HL-60 (cell line): Measurements from ENCODE around the gene TFB1M.
"Not testable (repeated sequence)": the region's sequence is repeated elsewhere in the genome, so short reads cannot be mapped to it uniquely, and the experiment has no call there.

Source experiments
- DNase-seq, 2 experiments: peaks; one replicate each; pipeline ENCODE4 v3.0.0-alpha.2; 2010 to 2020; ENCODE audit warnings: low read depth in 1 of 2, low spot score in 1 of 2
- H3K27ac ChIP-seq: fragments of 250-450 bp; sonication (Bioruptor Pico); replicated peaks from 2 replicates; pipeline ENCODE4 v1.5.1; 2020; ENCODE audit warnings: mild to moderate bottlenecking, moderate library complexity
- H3K27me3 ChIP-seq: fragments of 250-450 bp; sonication (Bioruptor Pico); 2 replicates; pipeline ENCODE4 v1.5.1; 2021; ENCODE audit warnings: mild to moderate bottlenecking, moderate library complexity; ENCODE audit not compliant: insufficient read depth, poor library complexity, severe bottlenecking
- H3K4me3 ChIP-seq: replicated peaks from 2 replicates; pipeline ENCODE4 v1.5.1; 2011; ENCODE audit warnings: mild to moderate bottlenecking, control low read depth, low read length; ENCODE audit not compliant: insufficient read depth
- CTCF ChIP-seq: IDR thresholded peaks from one replicate; pipeline ENCODE4 v1.5.1; 2011; ENCODE audit warnings: low read length, control low read depth, inconsistent platforms; ENCODE audit not compliant: insufficient read depth
- GABPA ChIP-seq: IDR thresholded peaks from 2 replicates; pipeline ENCODE4 v1.6.1; 2012; ENCODE audit warnings: low read depth
- POLR2AphosphoS5 ChIP-seq: IDR thresholded peaks from 2 replicates; pipeline ENCODE4 v1.6.1; 2012; ENCODE audit warnings: low read depth
- SPI1 ChIP-seq: IDR thresholded peaks from 2 replicates; pipeline ENCODE4 v1.6.1; 2012; ENCODE audit warnings: low read depth, mild to moderate bottlenecking, borderline replicate concordance
- TF ChIP-seq, protein P1 (sequence below): IDR thresholded peaks from 2 replicates; pipeline ENCODE4 v1.6.1; 2012; ENCODE audit warnings: low read depth; ENCODE audit not compliant: insufficient replicate concordance

The TFB1M gene

GRCh38 chr6:155335265-155335664, 21.0 kb upstream of the TFB1M start:
- Histone ChIP-seq H3K4me3 (no peak overlapping the region), H3K27ac (no peak overlapping the region), H3K27me3 (no peaks in the 10 kb centered on the region)
- TF ChIP-seq CTCF (no peak), SPI1 (no peak), GABPA (no peak), POLR2AphosphoS5 (no peak)
- TF ChIP-seq, protein P1, sequence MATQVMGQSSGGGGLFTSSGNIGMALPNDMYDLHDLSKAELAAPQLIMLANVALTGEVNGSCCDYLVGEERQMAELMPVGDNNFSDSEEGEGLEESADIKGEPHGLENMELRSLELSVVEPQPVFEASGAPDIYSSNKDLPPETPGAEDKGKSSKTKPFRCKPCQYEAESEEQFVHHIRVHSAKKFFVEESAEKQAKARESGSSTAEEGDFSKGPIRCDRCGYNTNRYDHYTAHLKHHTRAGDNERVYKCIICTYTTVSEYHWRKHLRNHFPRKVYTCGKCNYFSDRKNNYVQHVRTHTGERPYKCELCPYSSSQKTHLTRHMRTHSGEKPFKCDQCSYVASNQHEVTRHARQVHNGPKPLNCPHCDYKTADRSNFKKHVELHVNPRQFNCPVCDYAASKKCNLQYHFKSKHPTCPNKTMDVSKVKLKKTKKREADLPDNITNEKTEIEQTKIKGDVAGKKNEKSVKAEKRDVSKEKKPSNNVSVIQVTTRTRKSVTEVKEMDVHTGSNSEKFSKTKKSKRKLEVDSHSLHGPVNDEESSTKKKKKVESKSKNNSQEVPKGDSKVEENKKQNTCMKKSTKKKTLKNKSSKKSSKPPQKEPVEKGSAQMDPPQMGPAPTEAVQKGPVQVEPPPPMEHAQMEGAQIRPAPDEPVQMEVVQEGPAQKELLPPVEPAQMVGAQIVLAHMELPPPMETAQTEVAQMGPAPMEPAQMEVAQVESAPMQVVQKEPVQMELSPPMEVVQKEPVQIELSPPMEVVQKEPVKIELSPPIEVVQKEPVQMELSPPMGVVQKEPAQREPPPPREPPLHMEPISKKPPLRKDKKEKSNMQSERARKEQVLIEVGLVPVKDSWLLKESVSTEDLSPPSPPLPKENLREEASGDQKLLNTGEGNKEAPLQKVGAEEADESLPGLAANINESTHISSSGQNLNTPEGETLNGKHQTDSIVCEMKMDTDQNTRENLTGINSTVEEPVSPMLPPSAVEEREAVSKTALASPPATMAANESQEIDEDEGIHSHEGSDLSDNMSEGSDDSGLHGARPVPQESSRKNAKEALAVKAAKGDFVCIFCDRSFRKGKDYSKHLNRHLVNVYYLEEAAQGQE, result no peak
- no peak for DNase-seq

DNA sequence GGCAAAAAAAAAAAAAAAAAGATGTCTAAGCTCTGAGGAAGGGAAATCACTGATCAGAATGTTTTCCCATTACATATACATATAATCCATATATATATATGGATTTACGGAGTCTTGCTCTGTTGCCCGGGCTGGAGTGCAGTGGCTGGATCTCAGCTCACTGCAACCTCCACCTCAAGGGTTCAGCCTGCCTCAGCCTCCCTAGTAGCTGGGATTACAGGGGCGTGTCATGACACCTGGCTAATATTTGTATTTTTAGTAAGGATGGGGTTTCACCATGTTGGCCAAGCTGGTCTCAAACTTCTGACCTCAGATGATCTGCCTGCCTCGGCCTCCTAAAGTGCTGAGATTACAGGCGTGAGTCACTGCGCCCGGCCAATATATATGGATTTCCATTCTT, 19.8 kb upstream of the TFB1M start:
- H3K27ac ChIP-seq, DNase-seq, H3K27me3 ChIP-seq, H3K4me3 ChIP-seq: not testable (repeated sequence)

GRCh38 chr6:155333414-155333813, 19.1 kb upstream of the TFB1M start:
- no peak for DNase-seq
- Histone ChIP-seq H3K27me3 (no peaks in the 10 kb centered on the region), H3K4me3 (no peak overlapping the region), H3K27ac (no peak overlapping the region)
- no peak for TF ChIP-seq CTCF
- no peak for TF ChIP-seq SPI1
- TF ChIP-seq, protein P1, result no peak
- no peak for TF ChIP-seq GABPA
- TF ChIP-seq POLR2AphosphoS5, result no peak

DNA sequence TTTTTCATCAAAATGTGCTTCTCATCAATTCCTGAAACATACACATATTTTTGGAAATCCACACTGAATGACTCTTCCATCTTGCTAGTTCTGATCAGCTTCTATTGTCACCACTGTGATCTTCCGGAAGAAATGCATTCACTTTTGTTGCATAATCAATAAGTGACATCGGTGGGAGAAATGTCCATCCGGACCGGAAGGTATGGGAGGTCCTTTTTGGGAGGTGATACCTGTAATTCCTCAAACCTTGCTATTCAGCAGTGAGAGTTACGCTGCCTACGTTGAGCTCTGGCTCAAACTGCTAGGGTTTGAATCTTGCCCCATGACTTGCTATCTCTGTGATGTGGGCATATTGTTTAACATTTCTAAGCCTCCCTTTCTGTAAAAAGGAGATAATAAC, 16.6 kb upstream of the TFB1M start:
- Histone ChIP-seq H3K27ac (no peak overlapping the region), H3K27me3 (no peaks in the 10 kb centered on the region), H3K4me3 (no peak overlapping the region)
- TF ChIP-seq GABPA, result no peak
- no peak for DNase-seq

GRCh38 chr6:155330133-155330734, 15.9 kb upstream of the TFB1M start:
- DNase-seq, result no peak

More at GRCh38 chr6:155330133-155330734, 15.9 kb upstream of the TFB1M start:
- no peaks in the 10 kb centered on the region for H3K27me3 ChIP-seq
- no peak overlapping the region for H3K4me3 ChIP-seq
- no peak for TF ChIP-seq CTCF
- no peak overlapping the region for H3K27ac ChIP-seq
